ENCODE data around the gene STPG2. TPM values are rescaled to one million over a fixed set of nuclear protein-coding genes. Genes with fewer than 3 reads are reported as not detected.

STPG2 gene
- total RNA-seq, 4 donors from 2014 or later, result 0.42 TPM; not detected in 3

Other genes with a start within 250 kb of the STPG2 start
- gene RAP1GDS1, start 117.9 kb upstream of the STPG2 start, total RNA-seq, result 1 to 10 TPM; 5.9 to 8.6 (median 8.2) TPM